AG10803 (cell line): ENCODE results near the gene CNTNAP4.

ENCODE experiments used
- DNase-seq: peaks from one replicate; pipeline ENCODE4 v3.0.0; 2010; ENCODE audit warnings: low read depth
- H3K4me3 ChIP-seq: 2 replicates; pipeline ENCODE4 v1.5.1; 2011; ENCODE audit warnings: mild to moderate bottlenecking, low read length, control low read depth
- TF ChIP-seq, protein P1 (sequence below): conservative IDR thresholded peaks from 2 replicates; pipeline ENCODE4 v1.5.1; 2011; ENCODE audit warnings: mild to moderate bottlenecking, low read length, control low read depth, inconsistent platforms

The CNTNAP4 gene

GRCh38 chr16:76336112-76336511, 58.9 kb downstream of the CNTNAP4 start:
- DNase-seq: no peak
- H3K4me3 ChIP-seq: no peak overlapping the region
- TF ChIP-seq, protein P1, sequence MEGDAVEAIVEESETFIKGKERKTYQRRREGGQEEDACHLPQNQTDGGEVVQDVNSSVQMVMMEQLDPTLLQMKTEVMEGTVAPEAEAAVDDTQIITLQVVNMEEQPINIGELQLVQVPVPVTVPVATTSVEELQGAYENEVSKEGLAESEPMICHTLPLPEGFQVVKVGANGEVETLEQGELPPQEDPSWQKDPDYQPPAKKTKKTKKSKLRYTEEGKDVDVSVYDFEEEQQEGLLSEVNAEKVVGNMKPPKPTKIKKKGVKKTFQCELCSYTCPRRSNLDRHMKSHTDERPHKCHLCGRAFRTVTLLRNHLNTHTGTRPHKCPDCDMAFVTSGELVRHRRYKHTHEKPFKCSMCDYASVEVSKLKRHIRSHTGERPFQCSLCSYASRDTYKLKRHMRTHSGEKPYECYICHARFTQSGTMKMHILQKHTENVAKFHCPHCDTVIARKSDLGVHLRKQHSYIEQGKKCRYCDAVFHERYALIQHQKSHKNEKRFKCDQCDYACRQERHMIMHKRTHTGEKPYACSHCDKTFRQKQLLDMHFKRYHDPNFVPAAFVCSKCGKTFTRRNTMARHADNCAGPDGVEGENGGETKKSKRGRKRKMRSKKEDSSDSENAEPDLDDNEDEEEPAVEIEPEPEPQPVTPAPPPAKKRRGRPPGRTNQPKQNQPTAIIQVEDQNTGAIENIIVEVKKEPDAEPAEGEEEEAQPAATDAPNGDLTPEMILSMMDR: no peak

DNA sequence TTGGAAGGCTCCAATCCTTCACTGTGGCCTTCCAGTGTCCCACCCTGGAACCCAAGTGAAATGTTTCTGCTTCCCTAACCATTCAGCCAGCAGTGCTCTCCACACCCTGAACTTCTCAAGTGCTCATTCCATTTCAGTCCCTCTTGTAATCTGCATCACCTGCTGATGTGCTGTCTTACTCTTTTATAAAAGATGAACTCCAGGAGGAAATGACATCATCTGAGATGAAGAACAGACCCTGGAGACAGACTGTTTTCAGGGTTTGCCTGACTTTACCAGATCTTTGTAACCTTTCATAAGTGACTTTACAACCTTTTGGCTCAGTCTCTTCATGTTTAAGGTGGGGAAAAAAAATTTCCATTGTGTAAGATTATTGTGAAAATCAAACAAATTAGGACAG, 61.3 kb downstream of the CNTNAP4 start:
- H3K4me3 ChIP-seq: no peak overlapping the region
- no peak for DNase-seq
- TF ChIP-seq, protein P1: no peak

- H3K4me3 ChIP-seq: no peak overlapping the region
- DNase-seq: no peak
- TF ChIP-seq, protein P1: no peak
Measured at GRCh38 chr16:76343769-76344168, 66.6 kb downstream of the CNTNAP4 start.

- DNase-seq: no peak
- H3K4me3 ChIP-seq: no peak overlapping the region
- TF ChIP-seq, protein P1: no peak
Measured at GRCh38 chr16:76345163-76345661, 68.0 kb downstream of the CNTNAP4 start.

DNA sequence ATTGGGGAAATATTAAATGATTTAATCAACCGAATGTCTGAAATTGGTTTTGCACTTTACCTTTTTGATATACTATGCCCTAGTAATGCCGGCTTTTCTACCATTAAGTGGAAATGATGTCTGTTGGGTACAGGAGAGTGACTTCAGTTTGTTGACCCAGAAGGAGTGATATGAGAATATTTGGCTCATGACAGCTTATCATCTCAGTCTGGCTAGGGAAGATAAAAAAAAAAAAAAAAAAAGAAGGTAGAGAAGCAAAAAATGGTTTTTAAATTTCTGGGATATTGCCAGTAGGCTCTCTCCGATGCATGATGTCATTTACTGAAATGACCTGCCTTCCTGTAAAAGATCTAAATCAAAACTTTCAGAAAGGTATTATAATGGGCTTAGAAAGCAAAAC, 69.0 kb downstream of the CNTNAP4 start:
- no peak overlapping the region for H3K4me3 ChIP-seq
- TF ChIP-seq, protein P1: no peak
- DNase-seq: no peak

DNA sequence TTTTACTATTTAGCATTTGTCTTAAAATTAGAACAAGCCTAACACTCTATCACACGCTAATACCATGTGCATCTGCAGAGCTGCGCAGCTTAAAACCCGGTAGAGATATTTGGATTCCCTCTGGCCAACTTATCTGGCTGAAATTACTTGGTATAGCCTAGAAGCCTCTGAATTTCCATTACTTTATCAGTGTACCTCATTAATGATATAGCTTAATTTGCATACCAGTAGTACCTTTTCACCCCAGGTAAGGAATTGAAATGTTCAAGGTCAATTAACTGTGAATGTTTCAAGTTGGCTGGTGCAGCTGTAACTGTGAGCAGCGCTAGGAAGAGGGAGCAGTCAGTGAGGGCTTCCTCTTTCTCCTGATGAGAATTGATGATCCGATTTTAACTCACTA, 74.2 kb downstream of the CNTNAP4 start:
- H3K4me3 ChIP-seq: no peak overlapping the region
- no peak for DNase-seq
- TF ChIP-seq, protein P1: no peak

DNA sequence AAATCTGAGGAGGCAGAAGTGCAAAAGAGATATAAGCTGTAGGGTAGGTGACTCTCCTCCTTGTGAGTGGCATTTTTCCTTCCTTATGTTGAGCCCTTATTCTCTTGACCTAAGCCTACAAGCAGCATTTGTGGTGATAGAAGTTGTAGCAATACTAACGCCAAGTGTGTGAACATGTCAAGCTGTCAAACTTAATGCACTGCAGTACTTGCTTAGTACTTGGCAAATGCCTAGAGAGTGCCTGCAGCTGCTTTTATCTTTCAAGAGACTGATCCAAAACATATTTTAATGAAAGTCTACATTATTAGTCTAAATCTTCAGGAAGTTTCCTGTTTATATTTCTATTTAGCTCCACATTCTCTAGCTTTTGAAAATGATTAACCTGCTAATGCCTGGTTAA, 83.2 kb downstream of the CNTNAP4 start:
- TF ChIP-seq, protein P1: no peak
- no peak overlapping the region for H3K4me3 ChIP-seq
- no peak for DNase-seq
